Ishikawa (cell line): Measurements from ENCODE around the gene ARHGDIA.

Source experiments
- CEBPB ChIP-seq: IDR thresholded peaks from 2 replicates; pipeline ENCODE4 v1.6.1; 2012
- CREB1 ChIP-seq: IDR thresholded peaks from 2 replicates; pipeline ENCODE4 v1.6.1; 2012; ENCODE audit warnings: low read depth
- EGR1 ChIP-seq: IDR thresholded peaks from 2 replicates; pipeline ENCODE4 v1.6.1; 2012
- EP300 ChIP-seq: IDR thresholded peaks from 2 replicates; pipeline ENCODE4 v1.6.1; 2012; ENCODE audit warnings: borderline replicate concordance
- FOXM1 ChIP-seq: IDR thresholded peaks from 2 replicates; pipeline ENCODE4 v1.6.1; 2012; ENCODE audit warnings: low read depth, borderline replicate concordance
- NFIC ChIP-seq: IDR thresholded peaks from 2 replicates; pipeline ENCODE4 v1.6.1; 2012
- RAD21 ChIP-seq: IDR thresholded peaks from 2 replicates; pipeline ENCODE4 v1.6.1; 2012; ENCODE audit warnings: low read depth
- REST ChIP-seq: IDR thresholded peaks from 2 replicates; pipeline ENCODE4 v1.6.1; 2012; ENCODE audit warnings: low read depth, mild to moderate bottlenecking
- TAF1 ChIP-seq: IDR thresholded peaks from 2 replicates; pipeline ENCODE4 v1.6.1; 2012; ENCODE audit warnings: low read depth, mild to moderate bottlenecking
- TCF12 ChIP-seq: IDR thresholded peaks from 2 replicates; pipeline ENCODE4 v1.6.1; 2012; ENCODE audit warnings: low read depth
- TEAD4 ChIP-seq: IDR thresholded peaks from 2 replicates; pipeline ENCODE4 v1.6.1; 2012
- USF1 ChIP-seq: IDR thresholded peaks from 2 replicates; pipeline ENCODE4 v1.6.1; 2012
- YY1 ChIP-seq: IDR thresholded peaks from 2 replicates; pipeline ENCODE4 v1.6.1; 2012; ENCODE audit warnings: low read depth
- ZBTB7A ChIP-seq: IDR thresholded peaks from 2 replicates; pipeline ENCODE4 v1.6.1; 2012; ENCODE audit warnings: low read depth
- TF ChIP-seq, protein P1 (sequence below): IDR thresholded peaks from 2 replicates; pipeline ENCODE4 v1.6.1; 2012

Gene ARHGDIA

GRCh38 chr17:81859906-81860755 lies 11.0 kb downstream of the ARHGDIA start, which contains the start of gene P4HB:
TSS of gene P4HB (minus strand) at chr17:81860535. CDS start at chr17:81860471, 64 bp downstream.
- peak; percentile 31; the same call in 1 of the 2 replicates for TF ChIP-seq TAF1
- TF ChIP-seq EGR1 = no peak; the same call in none of the 2 replicates
- TF ChIP-seq EP300 = 0 out of 2 replicates have a peak, but pooled peaks have one; percentile 13
- TF ChIP-seq NFIC = 0 out of 2 replicates have a peak, but pooled peaks have one; percentile 3

GRCh38 chr17:81858967-81859905 lies 11.9 kb downstream of the ARHGDIA start:
- TF ChIP-seq FOXM1 (no peak), RAD21 (no peak), EGR1 (no peak), TEAD4 (no peak), NFIC (no peak), TAF1 (no peak), REST (no peak)
- TF ChIP-seq, protein P1, sequence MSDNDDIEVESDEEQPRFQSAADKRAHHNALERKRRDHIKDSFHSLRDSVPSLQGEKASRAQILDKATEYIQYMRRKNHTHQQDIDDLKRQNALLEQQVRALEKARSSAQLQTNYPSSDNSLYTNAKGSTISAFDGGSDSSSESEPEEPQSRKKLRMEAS = no peak

DNA sequence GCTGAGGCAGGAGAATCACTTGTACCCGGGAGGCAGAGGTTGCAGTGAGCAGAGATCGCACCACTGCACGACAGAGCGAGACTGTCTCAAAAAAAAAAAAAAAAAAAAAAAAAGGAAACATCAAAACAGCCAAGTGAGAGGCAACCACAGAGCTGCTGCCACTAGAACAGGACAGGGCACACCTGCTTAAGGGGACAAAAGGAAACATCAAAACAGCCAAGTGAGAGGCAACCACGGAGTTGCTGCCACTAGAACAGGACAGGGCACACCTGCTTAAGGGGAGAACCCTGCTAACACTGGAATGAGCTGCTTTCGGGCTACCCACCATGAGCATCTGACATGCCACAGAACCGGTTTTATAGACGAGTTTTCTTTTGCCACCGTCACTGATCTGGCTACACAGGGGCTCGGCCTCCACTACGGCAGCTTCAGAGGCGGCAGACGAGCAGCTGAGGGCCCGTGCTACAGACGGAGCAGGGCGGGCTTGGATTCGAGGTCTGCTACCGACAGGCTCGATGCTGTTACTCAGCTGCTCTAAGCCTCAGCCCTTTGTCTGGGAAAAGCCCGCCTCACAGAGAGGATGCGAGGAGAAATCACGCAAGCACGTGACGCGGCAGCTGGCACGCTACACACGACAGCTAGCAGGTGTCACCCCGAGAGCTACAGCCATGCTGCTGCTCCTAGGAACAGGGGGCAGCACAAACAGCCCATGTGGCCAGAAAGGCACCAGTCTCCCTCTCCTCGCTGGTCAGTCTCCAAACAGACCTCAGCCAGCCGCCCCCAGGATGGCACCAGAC lies 12.8 kb downstream of the ARHGDIA start:
- TF ChIP-seq TCF12 = no peak
- TF ChIP-seq NFIC = no peak
- no peak for TF ChIP-seq FOXM1
- TF ChIP-seq, protein P1 = no peak
- TF ChIP-seq YY1 = no peak

GRCh38 chr17:81854974-81855774 lies 16.0 kb downstream of the ARHGDIA start:
- no peak for TF ChIP-seq EP300
- TF ChIP-seq RAD21 = no peak; the same call in 1 of the 2 replicates
- no peak for TF ChIP-seq CREB1
- TF ChIP-seq TEAD4 = no peak

GRCh38 chr17:81852237-81852636 lies 18.9 kb downstream of the ARHGDIA start:
- TF ChIP-seq, protein P1 = no peak
- TF ChIP-seq TEAD4 = no peak
- no peak for TF ChIP-seq REST
- no peak for TF ChIP-seq RAD21
- TF ChIP-seq FOXM1 = no peak
- TF ChIP-seq EGR1 = no peak
- TF ChIP-seq TCF12 = no peak
- TF ChIP-seq EP300 = no peak
- TF ChIP-seq USF1 = no peak
- TF ChIP-seq ZBTB7A = no peak
- no peak for TF ChIP-seq YY1
- no peak for TF ChIP-seq NFIC
- no peak for TF ChIP-seq CEBPB
- TF ChIP-seq TAF1 = no peak
- no peak for TF ChIP-seq CREB1
